Suprapubic skin (tissue), 4 donors: ENCODE measurements around the gene HES3. TPM values are rescaled to one million over a fixed set of nuclear protein-coding genes. Genes with fewer than 3 reads are reported as not detected.

Experiments
- DNase-seq, 2 donors: peaks; one replicate each; pipeline ENCODE4 v3.0.0-alpha.2; 2019; ENCODE audit warnings: low spot score in 2 of 2
- H3K27ac ChIP-seq: fragments of 200-600 bp; sonication (generic); one replicate; pipeline ENCODE4 v1.5.1; 2019
- H3K27me3 ChIP-seq: fragments of 200-600 bp; sonication (generic); one replicate; pipeline ENCODE4 v1.5.1; 2019
- H3K36me3 ChIP-seq: fragments of 200-600 bp; sonication (generic); one replicate; pipeline ENCODE4 v1.5.1; 2019
- H3K4me1 ChIP-seq: fragments of 200-600 bp; sonication (generic); one replicate; pipeline ENCODE4 v1.5.1; 2019
- H3K4me3 ChIP-seq: fragments of 200-600 bp; sonication (generic); one replicate; pipeline ENCODE4 v1.5.1; 2019; ENCODE audit warnings: mild to moderate bottlenecking
- H3K9me3 ChIP-seq: fragments of 200-600 bp; sonication (generic); one replicate; pipeline ENCODE4 v1.5.1; 2019
- CTCF ChIP-seq, 2 donors: fragments of 200-600 bp in 1 of 2; fragments of 450-650 bp in 1 of 2; sonication (generic) in 1 of 2; IDR thresholded peaks; one replicate each; pipeline ENCODE4 v1.5.1; 2016 to 2019; ENCODE audit warnings: antibody characterized with exemption in 2 of 2, mild to moderate bottlenecking in 1 of 2, moderate library complexity in 1 of 2
- EP300 ChIP-seq: sonication (generic); formaldehyde crosslinking; IDR thresholded peaks from one replicate; pipeline ENCODE4 v1.6.1; 2017; ENCODE audit warnings: antibody characterized with exemption
- POLR2A ChIP-seq, 2 donors: fragments of 450-650 bp; IDR thresholded peaks; one replicate each; pipeline ENCODE4 v1.6.1; 2017; ENCODE audit warnings: antibody characterized with exemption in 2 of 2, mild to moderate bottlenecking in 2 of 2, moderate library complexity in 2 of 2
- POLR2AphosphoS5 ChIP-seq, 3 donors: sonication (generic); formaldehyde crosslinking; IDR thresholded peaks; one replicate each; pipeline ENCODE4 v1.6.1; 2017; ENCODE audit warnings: antibody characterized with exemption in 3 of 3
- WGBS: methylation state at CpG from one replicate; pipeline ENCODE4 v1.1.5; 2018; 5-methylcytosine and 5-hydroxymethylcytosine counted together
- total RNA-seq, 4 donors: library from RNA; depleted of rRNA; stranded (reverse); fragments of >200 nt; gene quantifications; one replicate each; pipeline ENCODE4 v1.1.0, GENCODE V29; 2016

Gene HES3
- total RNA-seq, 4 donors from 2014 or later: not detected

DNA sequence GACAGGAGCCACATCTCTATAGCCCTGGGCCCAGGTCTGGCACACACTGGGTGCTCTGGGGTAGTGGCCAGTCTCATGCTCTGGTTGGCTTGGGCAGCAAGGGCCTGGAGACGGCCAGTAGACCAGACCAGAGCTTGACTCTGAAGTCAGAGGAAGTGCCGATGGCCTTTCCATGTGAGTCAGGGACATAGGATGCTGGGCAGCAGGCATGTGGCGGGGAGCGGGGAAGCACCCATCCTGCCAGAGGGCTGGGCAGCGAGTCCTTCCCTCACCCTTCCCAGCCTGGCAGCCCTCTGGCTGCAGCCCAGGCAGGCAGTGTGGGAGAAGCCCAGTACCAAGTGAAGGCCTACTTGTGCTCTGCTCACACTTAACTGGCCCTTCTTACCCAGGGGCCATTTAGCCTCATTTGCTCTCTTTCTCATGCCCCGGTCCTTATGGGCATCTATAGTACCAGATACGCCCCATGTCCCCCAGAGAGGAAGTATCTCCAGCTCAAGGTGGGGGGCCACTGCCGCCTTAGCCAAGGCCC lies 13.6 kb downstream of the HES3 start:
- Histone ChIP-seq H3K27me3 (no peaks in the 10 kb centered on the region), H3K4me1 (peaks cover 46% of the 10 kb centered on the region), H3K36me3 (peaks cover 16% of the 10 kb centered on the region), H3K27ac (no peak overlapping the region), H3K9me3 (no peaks in the 10 kb centered on the region), H3K4me3 (no peak overlapping the region)
- WGBS: 90% methylated on average over 6 of the region's 8 CpGs
- TF ChIP-seq POLR2A (IDR thresholded peaks at IDR 0.05) (no peak), EP300 (no peak), POLR2AphosphoS5 (IDR thresholded peaks at IDR 0.05) (no peak), CTCF (IDR thresholded peaks at IDR 0.05) (no peak)
- no peak for DNase-seq

DNA sequence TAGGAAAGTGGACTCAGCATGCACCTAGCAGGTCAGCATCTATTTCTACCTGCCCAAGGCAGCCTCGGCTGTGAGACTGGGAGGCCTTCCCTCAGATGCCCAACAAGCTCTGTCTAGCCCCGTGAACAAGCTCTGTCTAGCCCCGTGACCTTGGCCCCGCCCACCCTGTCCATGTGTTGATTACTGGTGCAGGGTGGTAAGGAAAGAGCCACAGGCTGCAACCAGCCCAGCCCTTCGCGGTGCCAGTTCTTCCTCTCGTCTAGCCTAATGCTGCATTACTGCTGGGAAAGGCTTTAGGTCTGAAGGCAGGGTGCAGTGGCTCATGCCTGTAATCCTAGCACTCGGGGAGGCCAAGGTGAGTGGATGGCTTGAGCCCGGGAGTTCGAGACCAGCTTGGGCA lies 14.7 kb downstream of the HES3 start:
- no peak overlapping the region for H3K27ac ChIP-seq
- whole genome bisulfite sequencing: 52% methylated on average over 4 of the region's 10 CpGs
- peaks cover 57% of the 10 kb centered on the region for H3K4me1 ChIP-seq
- H3K9me3 ChIP-seq: no peaks in the 10 kb centered on the region
- H3K27me3 ChIP-seq: no peaks in the 10 kb centered on the region
- H3K36me3 ChIP-seq: peaks cover 11% of the 10 kb centered on the region
- no peak for DNase-seq
- no peak for TF ChIP-seq POLR2AphosphoS5 (IDR thresholded peaks at IDR 0.05)
- no peak for TF ChIP-seq POLR2A (IDR thresholded peaks at IDR 0.05)
- no peak for TF ChIP-seq EP300
- no peak for TF ChIP-seq CTCF (IDR thresholded peaks at IDR 0.05)
- no peak overlapping the region for H3K4me3 ChIP-seq

GRCh38 chr1:6259491-6260362 lies 15.7 kb downstream of the HES3 start:
- Histone ChIP-seq H3K27me3 (no peaks in the 10 kb centered on the region), H3K27ac (peak overlapping the region; percentile 47), H3K9me3 (no peaks in the 10 kb centered on the region), H3K4me1 (peaks cover 66% of the 10 kb centered on the region), H3K36me3 (peaks cover under 1% of the 10 kb centered on the region), H3K4me3 (peak overlapping the region; percentile 88)
- 5% methylated on average over 24 of the region's 46 CpGs for WGBS
- peak; percentile 89 to 93 for DNase-seq
- TF ChIP-seq POLR2AphosphoS5 (IDR thresholded peaks at IDR 0.05) (peak in 2 of 3 donors; percentile 19 to 35), CTCF (IDR thresholded peaks at IDR 0.05) (no peak)

DNA sequence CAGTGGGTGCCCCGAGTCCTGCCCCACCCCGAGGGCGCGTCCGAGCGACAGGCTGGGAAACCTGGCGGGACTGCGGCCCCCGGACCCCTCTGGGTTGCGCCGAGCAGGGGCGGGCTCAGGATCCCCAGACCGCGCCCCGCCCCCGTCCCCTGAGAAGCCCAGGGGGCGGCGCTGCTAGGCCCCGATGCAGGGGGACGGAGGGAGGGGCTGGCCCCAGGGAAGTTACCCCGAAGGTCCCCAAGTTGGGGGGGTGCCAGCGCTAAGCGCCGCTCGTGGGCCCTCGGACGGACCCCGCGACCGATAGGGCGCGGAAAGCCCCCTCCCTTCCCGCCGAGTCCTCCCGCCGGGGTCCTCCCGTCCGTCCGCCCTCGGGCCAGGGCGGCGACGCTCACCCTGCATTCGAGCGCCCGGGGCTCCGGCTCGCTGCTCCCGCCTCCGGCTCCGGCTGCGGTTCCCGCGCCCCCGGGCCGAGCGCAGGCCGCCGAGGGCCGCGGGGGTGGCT lies 16.5 kb downstream of the HES3 start:
- Histone ChIP-seq H3K27ac (peak overlapping the region; percentile 47), H3K27me3 (no peaks in the 10 kb centered on the region), H3K4me3 (peak overlapping the region; percentile 88), H3K36me3 (no peaks in the 10 kb centered on the region), H3K9me3 (no peaks in the 10 kb centered on the region), H3K4me1 (peaks cover 66% of the 10 kb centered on the region)
- WGBS: no CpG with 5 or more reads among the region's 61 CpGs
- no peak for DNase-seq
- TF ChIP-seq POLR2A (IDR thresholded peaks at IDR 0.05) (no peak), EP300 (no peak), POLR2AphosphoS5 (IDR thresholded peaks at IDR 0.05) (no peak), CTCF (IDR thresholded peaks at IDR 0.05) (no peak)

DNA sequence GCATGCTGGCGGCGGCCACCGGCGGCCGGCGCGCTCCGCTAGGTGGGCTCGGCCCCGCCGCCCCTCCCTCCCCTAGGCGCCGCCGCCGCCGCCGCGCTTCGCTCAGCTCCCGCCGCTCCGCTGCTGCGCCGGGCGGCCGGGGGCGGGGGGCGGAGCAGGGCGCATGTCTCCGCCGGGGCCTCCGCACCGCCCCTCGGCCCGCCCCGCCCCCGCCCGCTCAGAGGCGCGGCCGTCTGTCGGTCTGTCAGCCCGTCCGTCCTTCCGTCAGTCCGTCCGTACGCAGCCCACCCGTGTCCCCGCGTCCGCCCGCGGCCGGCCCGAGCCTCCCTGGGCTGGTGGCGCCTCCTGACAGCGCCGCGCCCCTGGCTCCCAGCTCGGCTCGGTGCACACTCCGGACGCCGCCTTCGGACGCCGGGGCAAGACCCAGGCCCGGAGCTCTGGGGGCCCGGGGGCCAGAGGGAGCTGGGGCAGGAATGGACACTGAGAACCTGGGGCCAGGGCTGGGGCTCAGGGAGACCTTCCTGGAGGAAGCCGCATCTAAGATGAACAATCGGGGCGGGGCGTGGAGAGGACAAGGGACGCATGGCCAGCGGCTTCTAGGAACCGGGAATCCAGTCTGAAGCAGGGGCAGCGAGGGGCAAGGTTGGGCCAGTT lies 17.1 kb downstream of the HES3 start, which contains the start of gene GPR153:
TSS of gene GPR153 (minus strand) at position 138 of the 654 bp plus-strand sequence. CDS start 6,193 bp downstream, outside the sequence.
- Histone ChIP-seq H3K27ac (peak within 1 kb of the TSS; percentile 61), H3K4me1 (peaks cover 66% of the 10 kb centered on the region), H3K9me3 (no peaks in the 10 kb centered on the region), H3K27me3 (no peaks in the 10 kb centered on the region), H3K4me3 (peak within 1 kb of the TSS; percentile 88), H3K36me3 (no peaks in the 10 kb centered on the region)
- DNase-seq: peak in 1 of 2 donors; percentile 79
- TF ChIP-seq POLR2A (IDR thresholded peaks at IDR 0.05) (no peak), CTCF (IDR thresholded peaks at IDR 0.05) (no peak), EP300 (no peak)
- 1% methylated on average over 27 of the region's 78 CpGs for WGBS
